DLD1 (cell line): ENCODE results near the gene HMMR.
"Not testable (repeated sequence)": the region's sequence is repeated elsewhere in the genome, so short reads cannot be mapped to it uniquely, and the experiment has no call there.

Experiments
- in situ Hi-C: cut with HindIII; loops from 2 replicates; pipeline ENCODE4 v1.10.0; 2017; ENCODE audit warnings: low sequenced_read_pairs

Gene HMMR

DNA sequence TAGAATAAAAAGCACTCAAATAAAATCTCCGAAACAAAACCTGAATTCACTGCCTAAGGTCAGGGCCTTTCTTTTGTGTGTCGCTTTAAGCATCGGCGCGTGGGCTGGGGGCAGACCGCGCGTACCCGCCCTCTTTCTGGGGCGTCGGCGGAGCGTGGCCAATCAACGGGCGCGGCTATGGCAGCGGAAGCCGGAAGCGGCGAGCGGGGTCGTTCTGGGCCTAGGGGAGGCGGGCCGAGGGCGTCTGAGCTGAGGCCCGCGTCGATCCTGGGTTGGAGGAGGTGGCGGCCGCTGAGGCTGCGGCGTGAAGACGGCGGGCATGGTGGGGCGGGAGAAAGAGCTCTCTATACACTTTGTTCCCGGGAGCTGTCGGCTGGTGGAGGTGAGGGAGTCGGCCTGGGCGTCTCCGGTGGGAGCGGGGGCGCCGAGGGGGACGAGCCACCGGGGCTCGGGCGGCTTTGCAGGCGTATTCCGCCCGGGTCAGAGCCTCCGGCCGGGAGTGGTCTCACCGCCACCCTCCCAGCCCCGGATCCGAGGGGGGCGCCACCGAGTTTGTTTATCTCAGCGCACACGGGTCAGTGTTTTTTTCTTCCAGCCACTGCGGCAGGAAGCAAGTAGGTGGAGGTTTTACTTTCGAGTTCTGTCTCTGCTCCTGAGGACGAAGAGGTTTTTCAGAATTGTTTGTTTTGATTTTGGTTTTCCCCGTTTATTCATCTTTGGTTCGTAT, 45.1 kb downstream of the HMMR start, which contains the start of gene MAT2B:
TSS of gene MAT2B (plus strand) at position 252 of the 727 bp plus-strand sequence. CDS start at position 320, 68 bp downstream.
- in situ Hi-C loops, result no loop called here

DNA sequence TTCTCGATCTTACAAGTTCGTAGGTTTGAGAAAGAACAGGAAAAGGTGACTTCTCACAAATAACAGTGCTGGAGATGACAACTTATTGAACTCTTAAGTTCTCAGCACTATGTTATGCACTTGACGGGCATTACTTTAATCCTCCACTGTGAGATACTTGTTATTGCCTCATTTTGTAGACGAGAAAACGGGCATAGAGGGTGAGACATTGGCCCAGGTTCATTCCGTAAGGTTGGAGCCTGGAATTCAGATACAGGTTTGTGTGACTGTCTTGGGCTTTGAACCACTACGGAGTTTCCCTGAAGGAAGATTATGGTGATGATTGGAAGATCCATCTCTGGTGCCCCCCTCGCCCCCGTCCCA, 45.6 kb downstream of the HMMR start:
- in situ Hi-C loops, result no loop called here

- in situ Hi-C loops, result no loop called here
Observed at GRCh38 chr5:163506726-163507125, 46.3 kb downstream of the HMMR start.

GRCh38 chr5:163508753-163509152, 48.3 kb downstream of the HMMR start:
- in situ Hi-C loops, result no loop called here

DNA sequence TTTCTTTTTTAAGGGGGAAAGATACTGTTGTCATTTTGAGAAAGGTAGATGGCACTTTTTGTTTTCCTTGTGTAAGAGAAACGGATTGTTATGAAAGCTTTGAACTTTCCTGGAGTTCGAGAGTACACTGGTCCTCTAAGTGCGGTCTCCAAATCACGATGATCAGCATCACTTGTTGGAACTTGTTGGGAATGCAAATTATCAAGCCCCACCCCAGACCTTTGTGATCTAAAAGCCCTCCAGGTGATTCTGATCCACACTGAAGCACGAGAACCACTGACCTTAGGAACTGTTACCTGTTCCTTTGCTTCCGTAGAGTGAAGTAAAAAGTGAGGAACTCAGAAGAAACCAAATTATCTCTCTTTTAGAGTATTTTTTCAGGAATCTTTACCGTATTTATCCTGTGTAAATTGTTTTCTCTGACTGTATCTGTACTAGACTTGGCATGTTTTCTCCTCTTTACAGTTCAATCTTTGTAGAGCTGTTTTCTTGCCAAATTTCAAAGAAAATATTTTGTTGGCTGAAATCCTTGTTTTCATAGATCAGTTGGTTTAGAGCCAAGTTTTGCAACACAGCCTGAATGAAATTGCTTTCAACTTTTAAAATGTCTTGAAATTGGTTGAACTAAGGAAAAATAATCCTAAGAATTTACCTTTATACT, 49.0 kb downstream of the HMMR start:
- in situ Hi-C loops, result no loop called here

DNA sequence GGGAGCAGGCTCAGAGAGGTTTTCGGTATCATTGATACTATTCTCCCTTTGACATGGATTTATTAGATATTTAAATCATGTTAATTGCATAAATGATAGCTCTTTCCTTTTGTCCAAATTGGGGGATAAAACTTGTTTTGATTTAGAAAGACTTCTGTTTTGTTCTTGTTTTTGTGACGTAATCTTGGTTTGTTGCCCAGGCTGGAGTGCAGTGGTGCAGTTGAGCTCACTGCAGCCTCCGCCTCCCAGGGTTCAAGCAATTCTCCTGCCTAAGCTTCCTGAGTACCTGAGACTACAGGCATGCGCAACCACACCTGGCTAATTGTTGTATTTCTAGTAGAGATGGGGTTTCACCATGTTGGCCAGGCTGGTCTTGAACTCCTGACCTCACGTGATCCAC, 52.1 kb downstream of the HMMR start:
- in situ Hi-C loops, result no loop called here

GRCh38 chr5:163525096-163525495, 64.7 kb downstream of the HMMR start:
- in situ Hi-C loops, result no loop called here

DNA sequence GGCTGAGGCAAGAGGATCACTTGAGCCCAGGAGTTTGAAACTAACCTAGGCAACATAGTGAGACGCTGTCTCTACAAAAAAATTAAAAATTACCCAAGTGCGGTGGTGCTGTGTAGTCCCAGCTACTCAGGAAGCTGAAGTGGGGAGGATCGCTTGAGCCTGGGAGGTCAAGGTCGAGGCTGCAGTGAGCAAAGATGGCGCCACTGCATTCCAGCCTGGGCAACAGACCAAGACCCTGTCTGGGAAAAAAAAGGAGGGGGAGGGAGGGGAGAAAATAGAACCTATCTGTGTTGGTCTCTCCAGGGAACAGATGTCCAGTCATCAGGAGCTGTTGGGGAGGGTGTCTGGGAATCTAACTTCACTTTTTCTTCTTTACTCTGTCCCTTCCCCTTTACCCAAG, 69.3 kb downstream of the HMMR start:
- in situ Hi-C loops, result no loop called here

DNA sequence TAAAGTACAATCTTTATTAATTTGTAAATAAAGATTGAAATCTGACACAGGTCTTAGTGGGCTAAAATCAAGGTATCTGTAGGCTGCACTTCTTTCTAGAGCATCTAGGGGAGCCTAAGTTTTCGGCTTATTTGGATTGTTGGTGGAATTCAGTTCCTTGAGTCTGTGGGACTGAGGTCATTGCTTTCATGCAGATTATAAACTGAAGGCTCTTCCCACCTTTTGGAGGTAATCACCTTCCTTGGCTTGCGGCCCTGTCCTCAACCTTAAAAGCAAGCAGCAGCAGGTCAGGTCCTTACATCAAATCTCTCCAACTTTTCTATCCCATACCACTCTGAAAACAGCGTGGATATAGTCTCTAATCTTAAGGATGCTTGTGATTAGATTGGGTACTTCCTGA, 70.8 kb downstream of the HMMR start:
- in situ Hi-C loops, result no loop called here

DNA sequence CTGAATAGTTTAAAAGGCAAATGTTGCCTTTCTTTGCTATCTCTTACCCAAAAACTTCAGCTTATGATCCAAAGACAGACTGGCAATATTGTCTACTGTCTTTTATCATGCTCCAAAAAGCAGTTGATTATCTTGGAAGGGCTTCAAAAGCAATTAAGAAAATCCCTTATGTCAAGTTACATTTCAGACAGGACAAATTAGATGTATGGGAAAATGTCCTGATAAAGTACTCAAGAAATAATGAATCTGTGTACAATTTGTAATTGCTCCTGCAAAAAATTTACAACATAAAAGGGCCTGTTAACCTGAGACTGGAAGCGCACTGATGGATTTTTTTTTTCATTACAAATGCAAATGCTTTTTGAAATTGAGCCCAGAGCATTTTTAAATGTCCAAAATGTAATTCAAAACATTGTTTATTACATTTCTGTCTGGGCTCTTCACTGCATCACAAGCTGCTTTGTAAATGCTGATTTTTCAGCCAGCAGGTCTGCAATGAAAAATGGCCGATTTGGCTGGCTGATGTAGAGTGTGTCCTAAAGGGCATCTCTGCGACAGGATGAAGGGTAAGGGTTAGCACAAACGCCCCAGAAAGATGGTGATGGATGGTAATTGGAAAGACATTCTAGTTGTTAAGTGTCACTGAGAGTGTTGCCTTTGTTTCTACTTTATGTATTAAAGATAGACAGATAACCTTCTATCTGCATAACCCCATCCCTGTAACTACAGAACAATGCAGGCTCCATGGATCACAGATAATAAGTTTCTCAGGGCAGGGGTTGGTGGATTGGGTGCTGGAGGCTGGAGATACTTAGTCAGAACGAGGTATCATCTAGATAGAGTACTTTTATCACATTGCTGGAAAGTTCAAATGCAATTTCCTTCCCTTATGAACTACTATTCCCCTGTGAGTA, 72.0 kb downstream of the HMMR start:
- in situ Hi-C loops, result no loop called here

- in situ Hi-C loops, result no loop called here
Observed at GRCh38 chr5:163533223-163533622, 72.8 kb downstream of the HMMR start.

DNA sequence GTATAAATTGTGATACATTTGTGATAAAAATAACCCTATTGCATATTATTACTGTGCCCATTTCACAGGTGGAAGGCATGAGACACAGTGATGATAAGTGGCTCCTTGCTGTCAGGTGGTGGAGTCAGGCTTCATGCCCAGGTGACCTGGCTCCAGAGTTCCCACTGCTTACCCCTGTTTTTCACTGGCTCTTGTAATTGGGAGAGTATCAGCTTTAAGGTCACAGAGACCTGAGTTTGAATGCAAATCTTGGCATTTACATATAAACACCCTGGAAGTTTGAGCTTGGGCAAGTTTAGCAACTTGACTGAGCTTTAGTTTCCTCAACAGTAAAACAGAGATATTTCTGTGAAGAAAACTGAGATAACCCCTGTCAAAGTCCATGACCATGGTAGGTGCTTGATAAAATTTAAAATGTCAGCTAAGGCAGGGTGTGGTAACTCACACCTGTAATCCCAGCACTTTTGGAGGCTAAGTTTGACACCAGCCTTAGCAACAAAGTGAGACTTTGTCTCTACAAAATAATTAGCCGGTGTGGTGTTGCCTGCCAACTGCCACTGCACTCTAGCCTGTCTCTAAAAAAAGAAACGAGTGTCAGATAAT, 74.2 kb downstream of the HMMR start:
- in situ Hi-C loops, result no loop called here

GRCh38 chr5:163535290-163535689, 74.9 kb downstream of the HMMR start:
- in situ Hi-C loops, result no loop called here

DNA sequence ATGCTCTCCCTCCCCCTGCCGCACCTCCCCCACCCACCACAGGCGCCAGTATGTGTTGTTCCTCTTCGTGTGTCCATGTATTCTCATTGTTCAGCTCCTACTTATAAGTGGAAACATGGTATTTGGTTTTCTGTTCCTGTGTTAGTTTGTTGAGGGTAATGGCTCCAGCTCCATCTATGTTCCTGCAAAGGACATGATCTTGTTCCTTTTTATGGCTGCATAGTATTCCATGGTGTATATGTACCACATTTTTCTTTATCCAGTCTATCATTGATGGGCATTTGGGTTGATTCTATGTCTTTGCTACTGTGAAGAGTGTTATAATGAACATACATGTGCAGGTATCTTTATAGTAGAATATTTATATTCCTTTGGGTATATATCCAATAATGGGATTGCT, 76.0 kb downstream of the HMMR start:
- in situ Hi-C loops, result not testable (repeated sequence)

DNA sequence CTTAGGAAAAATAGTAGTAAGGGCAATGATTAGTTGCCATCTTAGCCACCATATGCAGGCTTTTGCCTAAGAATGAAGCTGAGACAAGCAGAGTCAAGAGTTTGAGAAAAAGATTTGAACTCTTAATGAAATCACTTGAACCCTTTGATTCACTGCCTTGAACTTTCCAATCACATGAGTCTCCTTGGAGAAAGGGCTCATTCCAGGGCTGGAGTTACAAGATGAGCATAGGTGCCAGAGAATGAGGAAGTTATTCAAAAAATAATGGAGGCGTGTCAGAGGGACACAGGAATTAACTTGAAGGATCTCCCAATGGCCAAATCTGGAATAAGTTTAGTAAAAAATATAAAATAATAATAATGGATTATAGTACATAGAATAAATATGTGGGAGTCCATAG, 80.3 kb downstream of the HMMR start:
- in situ Hi-C loops, result loop anchor here (10.0 kb wide), 1 partner anchor 304 kb away; no protein-coding TSS in a partner anchor
